ENCODE measurements around the gene POLE3. TPM values are rescaled to one million over a fixed set of nuclear protein-coding genes. Genes with fewer than 3 reads are reported as not detected.

POLE3 gene
- total and polyA plus RNA-seq, 9 of the 15 experiments (the other 6 are each of a cell fraction or from before 2014, with no cell fraction given): 52.6 to 179 (median 110) TPM

DNA sequence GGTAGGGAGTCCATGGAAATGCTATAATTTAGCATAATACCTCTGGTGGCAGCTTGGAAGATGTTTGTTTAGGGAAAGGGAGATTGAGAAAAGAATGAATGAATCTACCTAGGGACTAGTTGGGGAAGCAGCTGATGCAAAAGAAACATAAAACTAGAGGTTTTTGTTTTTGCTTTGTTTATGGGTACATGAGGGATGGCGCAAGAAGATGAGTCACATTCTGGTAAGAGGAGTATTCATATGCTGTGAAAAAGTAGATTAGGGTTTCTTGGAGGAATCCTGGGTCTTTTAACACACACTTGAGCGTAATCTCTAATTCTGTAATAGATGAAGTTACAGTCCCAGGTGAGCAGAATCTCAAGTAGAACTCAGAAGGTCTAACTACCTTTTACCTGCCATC is 17.2 kb upstream of the POLE3 start (continued):
- no peak for TF ChIP-seq E4F1 (CRISPR knock-in tag; IDR thresholded peaks at IDR 0.05; ENCODE audit: borderline replicate concordance)
- TF ChIP-seq, protein P1, sequence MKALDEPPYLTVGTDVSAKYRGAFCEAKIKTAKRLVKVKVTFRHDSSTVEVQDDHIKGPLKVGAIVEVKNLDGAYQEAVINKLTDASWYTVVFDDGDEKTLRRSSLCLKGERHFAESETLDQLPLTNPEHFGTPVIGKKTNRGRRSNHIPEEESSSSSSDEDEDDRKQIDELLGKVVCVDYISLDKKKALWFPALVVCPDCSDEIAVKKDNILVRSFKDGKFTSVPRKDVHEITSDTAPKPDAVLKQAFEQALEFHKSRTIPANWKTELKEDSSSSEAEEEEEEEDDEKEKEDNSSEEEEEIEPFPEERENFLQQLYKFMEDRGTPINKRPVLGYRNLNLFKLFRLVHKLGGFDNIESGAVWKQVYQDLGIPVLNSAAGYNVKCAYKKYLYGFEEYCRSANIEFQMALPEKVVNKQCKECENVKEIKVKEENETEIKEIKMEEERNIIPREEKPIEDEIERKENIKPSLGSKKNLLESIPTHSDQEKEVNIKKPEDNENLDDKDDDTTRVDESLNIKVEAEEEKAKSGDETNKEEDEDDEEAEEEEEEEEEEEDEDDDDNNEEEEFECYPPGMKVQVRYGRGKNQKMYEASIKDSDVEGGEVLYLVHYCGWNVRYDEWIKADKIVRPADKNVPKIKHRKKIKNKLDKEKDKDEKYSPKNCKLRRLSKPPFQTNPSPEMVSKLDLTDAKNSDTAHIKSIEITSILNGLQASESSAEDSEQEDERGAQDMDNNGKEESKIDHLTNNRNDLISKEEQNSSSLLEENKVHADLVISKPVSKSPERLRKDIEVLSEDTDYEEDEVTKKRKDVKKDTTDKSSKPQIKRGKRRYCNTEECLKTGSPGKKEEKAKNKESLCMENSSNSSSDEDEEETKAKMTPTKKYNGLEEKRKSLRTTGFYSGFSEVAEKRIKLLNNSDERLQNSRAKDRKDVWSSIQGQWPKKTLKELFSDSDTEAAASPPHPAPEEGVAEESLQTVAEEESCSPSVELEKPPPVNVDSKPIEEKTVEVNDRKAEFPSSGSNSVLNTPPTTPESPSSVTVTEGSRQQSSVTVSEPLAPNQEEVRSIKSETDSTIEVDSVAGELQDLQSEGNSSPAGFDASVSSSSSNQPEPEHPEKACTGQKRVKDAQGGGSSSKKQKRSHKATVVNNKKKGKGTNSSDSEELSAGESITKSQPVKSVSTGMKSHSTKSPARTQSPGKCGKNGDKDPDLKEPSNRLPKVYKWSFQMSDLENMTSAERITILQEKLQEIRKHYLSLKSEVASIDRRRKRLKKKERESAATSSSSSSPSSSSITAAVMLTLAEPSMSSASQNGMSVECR (CRISPR knock-in tag; IDR thresholded peaks at IDR 0.05): no peak
- TF ChIP-seq TEAD2 (tag; IDR thresholded peaks at IDR 0.05): no peak
- TF ChIP-seq ESRRA (IDR thresholded peaks at IDR 0.05; ENCODE audit: borderline replicate concordance, low read depth): no peak
- peak; percentile 84 for TF ChIP-seq FOSL1 (tag; conservative IDR thresholded peaks at IDR 0.05)
- TF ChIP-seq CEBPB (tag; IDR thresholded peaks at IDR 0.05): peak; percentile 76
- TF ChIP-seq JUND (IDR thresholded peaks at IDR 0.05; ENCODE audit: borderline replicate concordance, low read depth, low read length): peak; percentile 60; the same call in 1 of the 2 replicates
- 0 out of 3 replicates have a peak, but pooled peaks have one; percentile 26 for TF ChIP-seq JUND (tag; IDR thresholded peaks at IDR 0.05; ENCODE audit: borderline replicate concordance, low read depth, low read length)
- no peak for TF ChIP-seq ZNF75A (CRISPR knock-in tag; IDR thresholded peaks at IDR 0.05)
- no peak for TF ChIP-seq TBP (optimal IDR thresholded peaks at IDR 0.05; ENCODE audit: low read depth, low read length)
- TF ChIP-seq ZNF24 (IDR thresholded peaks at IDR 0.05): no peak
- TF ChIP-seq TFE3 (CRISPR knock-in tag; IDR thresholded peaks at IDR 0.05): no peak
- TF ChIP-seq NCOA4 (IDR thresholded peaks at IDR 0.05; ENCODE audit: partially characterized antibody): no peak
- no peak for TF ChIP-seq ZNF507 (tag; conservative IDR thresholded peaks at IDR 0.05)
- TF ChIP-seq GMEB1 (CRISPR knock-in tag; IDR thresholded peaks at IDR 0.05): no peak
- TF ChIP-seq ZNF146 (CRISPR knock-in tag; IDR thresholded peaks at IDR 0.05; ENCODE audit: unreplicated experiment): peak; percentile 37
- no peak for TF ChIP-seq ZBTB2 (IDR thresholded peaks at IDR 0.05)
